AML-193 (cell line): Measurements from ENCODE around the gene TRABD2B.

Experiments used
- DNase-seq, 2 experiments: peaks; one replicate each; lab custom pipeline; 2025; lab: John Stamatoyannopoulos, UW

Gene TRABD2B

DNA sequence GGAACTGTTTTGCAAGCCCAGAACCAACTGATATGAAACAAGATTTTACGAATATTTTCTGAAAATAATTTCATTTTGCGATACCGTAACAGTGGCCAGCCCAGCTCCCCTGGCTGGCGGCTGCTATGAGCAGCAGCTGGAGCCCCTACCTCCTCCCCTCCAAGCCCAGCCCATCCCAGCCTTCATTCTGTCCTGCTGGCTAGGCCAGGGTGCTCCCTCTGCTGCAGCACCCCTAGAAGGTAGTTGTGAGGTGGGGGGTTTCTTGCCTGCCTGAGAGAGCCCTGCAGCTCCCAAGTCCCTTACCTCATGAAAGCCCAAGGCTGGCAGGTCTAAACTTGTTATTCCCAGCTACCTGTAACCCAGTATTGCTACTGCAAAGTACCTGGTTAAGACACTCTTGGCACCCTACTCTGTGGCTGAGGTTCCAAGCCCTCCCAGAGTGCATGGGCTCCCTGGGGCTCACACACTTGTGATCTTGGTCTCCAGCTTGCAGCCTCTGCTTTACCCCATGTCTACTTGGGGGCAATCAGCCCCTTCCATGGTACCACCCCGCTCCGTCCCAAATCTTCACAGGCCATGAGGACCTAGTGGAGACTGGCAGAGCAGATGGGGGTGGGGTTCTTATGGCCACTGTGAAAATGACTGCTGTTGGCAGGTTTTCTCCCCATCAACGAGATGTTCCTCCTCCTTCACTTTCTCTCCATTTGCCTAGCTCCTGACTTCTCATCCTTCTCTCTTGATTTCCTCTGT lies 239.8 kb downstream of the TRABD2B start:
- no peak for DNase-seq

DNA sequence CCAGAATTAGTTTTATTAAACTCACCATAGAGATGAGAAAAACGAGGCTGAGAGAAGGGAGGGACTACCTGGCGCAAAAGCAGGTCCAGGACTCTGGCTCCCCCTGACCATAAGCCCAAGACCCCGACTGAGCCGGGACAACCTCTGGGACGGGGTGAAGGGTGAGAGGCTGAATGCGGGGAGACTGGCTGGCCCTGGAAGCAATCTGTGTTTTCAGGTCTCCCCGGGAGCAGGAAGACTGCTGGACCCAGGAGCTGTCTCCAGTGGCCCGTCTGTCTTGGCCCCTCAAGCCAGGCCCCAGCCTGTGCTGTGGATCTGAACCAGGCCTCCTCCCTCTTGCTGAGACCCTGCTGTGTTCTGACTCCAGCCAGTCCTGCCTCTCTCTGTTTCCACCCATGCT lies 240.8 kb downstream of the TRABD2B start:
- no peak for DNase-seq

DNA sequence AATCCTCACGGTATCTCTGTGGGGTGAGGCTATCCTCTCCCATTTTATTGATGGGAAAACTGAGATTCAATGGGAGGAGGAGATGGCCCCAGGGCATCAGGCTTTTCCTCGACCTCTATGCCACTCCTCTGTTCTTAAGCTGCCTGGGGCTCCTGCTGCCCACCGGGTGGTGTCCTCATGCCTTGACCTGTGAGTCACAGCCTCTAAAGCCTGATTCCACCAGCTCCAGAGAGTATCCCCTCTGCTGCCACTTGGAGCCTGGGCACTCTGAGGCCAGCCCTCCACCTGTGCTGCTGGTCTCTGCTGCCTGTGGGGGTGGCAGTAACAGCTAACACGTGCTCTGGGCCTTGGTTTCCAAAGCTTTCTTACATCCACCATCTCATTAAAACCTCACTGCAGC lies 241.2 kb downstream of the TRABD2B start:
- DNase-seq, result no peak

DNA sequence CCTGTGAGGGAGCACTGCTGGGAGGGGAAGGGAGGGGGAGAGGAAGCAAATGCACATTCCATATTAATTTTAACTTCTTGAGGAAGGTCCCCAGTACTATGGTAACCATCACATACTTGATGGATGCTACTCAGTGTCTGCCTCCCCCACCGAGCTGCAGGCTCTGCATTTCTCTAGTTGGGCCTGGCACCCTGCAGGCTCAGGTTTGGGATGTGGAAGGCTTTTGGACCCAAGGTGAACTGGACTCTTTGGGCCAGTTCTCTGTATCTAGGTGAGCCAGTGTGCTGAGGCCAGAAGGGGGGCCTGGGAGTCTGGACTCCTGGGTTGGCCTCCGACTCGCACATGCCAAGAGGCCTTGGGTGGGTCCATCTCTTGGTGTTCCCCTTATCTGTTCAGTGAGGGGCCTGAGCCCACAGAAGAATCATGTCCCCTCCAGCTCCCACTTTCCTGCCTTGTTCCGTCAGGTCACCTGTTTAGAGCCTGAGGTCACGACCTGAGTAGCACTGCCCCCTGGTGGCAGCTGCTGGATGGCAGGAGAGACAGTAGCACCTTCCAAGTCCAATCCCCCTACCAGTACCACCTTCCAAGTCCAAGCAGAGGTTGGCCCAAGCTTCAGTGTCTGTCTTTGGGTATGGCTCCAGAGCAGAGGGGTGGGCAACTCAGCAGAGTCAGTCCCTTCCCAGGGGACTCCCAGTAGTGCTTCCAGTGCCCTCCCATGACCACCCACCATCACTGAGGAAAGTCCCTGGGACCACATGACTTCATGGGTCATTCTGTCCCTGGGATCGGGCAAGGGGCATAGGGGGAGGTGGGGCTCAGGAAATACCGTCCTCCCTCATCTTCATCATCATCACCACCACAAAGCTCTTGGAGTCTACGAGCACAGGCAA lies 241.8 kb downstream of the TRABD2B start:
- peak; percentile 2 to 32 for DNase-seq

DNA sequence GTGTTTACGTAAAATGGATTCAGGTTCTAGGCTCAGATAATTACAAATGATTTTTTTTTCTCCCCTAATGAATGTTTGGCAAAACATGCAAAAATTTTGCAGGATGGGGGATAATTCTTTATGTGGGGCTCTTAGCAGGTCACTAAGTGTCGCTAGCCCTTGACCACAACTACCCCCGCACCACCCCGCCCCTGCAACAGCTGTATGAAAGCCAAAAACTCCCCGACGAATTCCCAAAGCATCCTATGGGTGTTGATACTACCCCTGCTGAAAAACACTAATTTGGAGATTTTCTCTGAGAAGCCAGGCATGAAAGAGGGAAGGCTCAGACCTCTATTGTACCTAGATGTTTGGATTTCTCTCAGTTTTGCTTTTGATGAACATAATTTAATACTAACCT lies 243.0 kb downstream of the TRABD2B start:
- no peak for DNase-seq

DNA sequence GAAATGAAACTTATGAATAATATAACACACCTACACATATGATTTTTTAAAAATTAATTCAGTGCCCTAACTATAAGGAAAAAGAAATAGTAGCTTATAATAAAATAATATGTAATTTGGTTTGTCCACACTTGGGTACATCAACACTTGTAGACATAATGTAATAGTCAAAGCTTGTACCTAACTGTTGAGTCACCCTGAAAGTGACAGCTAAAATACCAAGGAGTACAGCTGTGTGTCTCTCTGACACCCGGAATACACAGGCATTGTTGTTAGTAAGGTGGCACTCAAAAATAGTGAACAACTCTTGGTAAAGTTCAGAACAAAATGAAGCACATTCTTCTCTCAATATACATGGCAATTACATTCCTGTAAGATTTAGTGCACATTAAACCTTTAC lies 243.4 kb downstream of the TRABD2B start:
- DNase-seq, result no peak

DNA sequence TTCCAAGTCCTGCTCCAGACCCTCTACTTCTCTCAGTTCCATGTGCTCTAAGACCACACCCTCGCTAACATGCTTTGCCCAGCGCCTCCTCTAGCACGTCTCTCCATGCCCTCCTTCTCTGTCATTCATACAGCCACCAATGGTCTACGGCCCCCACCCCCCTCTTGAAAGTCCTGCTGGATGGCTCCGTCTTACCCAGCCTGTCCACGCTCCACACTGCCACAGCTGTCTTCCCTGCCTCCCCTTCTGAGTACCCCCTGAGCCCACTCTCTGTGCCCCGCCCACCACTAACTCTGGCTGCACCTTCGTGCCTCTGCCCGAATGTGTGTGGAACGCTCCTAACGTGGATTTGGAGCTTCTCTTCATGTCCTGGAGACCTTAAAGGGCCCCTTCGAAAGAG lies 244.6 kb downstream of the TRABD2B start:
- no peak for DNase-seq

DNA sequence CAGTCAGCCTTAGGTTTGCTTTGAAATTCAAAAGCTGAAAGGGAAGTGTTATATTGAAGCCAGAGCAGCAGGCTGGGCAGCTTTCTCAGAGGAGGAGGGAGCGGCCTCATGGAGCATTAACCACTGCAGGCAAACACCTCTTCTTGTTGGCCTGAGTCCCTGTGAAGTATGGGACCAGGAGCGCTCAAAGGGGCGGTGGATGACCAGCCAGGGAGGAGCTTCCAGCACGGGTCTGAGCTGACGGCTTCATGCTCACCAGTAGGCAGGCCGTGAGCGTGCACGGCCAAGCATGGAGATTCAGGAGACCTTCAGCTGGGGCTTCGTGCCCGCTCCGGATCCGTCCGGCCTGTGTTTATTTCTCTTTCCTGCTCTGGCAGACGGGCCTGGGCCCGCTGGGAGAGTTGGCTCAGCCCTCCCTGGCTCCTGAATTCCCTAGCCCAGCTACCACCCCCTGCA lies 245.2 kb downstream of the TRABD2B start:
- no peak for DNase-seq

DNA sequence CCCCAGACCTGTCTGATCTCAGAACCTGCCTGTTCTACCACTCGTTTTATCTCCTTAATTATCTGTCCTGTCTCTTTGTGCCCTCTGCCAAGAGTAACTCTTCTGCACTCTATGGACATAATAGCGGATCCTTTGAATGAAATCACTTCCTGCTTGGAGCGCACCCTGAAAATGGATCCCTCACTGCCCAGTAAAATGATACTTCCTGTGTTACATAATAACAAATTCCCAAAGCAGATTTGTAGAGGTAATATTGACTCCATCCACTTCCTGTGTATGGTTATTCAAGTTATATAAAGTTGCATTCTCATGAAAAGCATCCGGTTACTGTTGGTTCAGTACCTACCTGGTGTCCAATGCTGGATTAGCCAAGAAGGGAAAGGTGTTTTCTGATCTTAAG lies 246.0 kb downstream of the TRABD2B start:
- no peak for DNase-seq

DNA sequence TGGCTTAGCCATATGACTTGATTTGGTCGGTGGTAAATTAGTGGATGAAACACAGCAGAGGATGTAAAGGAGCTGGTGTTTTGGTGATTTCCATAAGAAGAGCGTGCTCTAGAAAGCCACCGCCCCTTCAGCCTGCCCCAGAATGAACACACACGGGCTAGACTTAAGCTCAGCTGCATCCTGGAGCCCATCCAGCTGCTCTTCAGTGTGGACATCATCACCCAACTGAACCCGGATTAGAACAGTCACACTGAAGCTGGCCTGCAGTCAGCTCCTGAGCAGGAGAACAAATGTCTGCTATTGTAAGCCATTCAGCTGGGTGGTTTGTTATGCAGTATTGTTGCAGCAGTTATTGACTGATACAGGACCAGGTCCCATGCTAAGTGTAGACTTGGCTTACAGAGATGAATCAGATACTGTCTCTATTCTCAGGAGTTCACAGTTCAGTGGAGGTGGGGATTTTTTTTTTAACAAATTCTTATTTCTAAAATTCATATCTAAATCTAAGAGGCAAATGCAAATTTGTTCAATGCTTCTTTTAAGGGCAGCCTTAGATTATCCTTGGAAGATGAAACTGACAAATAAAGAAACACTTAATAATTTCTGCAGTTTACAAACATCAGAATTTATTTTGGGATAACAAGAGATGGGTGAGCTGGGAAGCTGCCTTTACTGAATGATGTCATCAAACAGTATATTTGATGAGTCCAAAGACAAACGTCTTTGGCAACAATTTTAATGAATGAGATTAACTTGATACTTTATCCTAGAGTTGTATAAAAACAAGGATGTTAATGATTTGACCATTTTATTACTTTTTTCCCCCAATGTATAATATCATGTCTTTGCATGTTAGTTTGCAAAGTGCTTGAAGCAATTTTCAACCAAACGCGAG lies 251.2 kb downstream of the TRABD2B start:
- no peak for DNase-seq

DNA sequence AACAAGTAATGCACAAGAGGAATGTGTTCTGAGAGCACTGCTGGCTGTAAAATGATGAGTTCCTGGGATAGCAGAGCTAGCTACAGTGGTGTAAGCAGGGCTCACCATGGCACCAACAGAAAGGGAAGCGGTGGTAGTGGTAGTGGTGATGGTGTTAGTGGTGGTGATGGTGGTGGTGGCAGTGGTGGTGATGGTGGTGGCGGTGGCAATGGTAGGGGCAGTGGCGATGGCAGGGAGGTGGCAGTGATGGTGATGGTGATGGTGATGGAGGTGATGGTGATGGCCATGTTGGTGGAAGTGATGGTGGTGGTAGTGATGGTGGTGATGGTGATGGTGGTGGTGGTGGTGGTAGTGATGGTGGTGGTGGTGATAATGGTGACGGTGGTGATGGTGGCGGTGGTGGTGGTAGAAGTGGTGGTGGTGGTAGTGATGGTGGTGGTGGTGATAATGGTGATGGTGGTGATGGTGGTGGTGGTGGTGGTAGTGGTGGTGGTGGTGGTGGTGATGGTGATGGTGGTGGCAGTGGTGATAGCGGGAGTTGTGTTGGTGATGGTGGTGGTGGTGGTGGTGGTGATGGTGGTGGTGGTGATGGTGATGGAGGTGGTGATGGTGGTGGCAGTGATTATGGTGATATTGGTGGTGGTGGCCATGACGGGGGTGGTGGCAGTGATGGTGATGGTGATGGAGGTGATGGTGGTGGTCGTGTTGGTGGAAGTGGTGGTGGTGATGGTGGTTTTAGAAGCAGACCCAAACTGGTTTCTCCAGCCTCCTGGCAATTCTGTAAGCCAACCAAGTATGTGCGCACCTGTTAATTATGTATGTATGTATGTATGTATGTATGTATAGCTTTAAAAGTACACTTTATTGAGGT lies 254.1 kb downstream of the TRABD2B start:
- no peak for DNase-seq

DNA sequence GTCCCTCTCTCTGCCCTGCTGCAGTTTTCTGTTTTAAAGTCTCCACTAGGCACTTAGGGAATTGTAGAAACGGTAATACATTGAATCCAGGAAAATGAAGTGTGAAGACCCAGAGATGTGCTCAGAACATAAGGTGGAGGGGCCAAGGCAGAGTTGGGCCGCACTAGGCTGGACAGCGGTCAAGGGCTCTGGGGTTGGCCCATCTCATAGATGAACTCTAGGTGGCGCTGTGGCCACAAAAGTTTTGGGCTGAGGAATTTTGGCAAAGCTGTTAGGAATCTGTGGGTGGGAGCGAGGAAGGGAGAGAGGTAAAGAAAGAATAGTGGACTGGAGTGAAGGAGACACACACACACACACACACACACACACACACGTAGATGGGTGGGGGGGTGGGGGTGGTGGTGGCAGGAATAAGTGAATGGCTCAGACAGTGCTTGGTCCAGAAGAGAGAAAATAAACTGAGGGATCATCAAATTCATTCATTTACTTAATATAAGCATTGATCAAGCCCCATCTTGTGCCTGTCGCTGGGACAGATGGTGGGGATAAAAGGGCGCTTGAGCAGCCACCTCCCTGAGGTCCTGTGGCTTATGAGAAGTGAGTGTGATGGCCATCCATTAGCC lies 258.5 kb downstream of the TRABD2B start:
- peak; percentile 2 to 11 for DNase-seq

DNA sequence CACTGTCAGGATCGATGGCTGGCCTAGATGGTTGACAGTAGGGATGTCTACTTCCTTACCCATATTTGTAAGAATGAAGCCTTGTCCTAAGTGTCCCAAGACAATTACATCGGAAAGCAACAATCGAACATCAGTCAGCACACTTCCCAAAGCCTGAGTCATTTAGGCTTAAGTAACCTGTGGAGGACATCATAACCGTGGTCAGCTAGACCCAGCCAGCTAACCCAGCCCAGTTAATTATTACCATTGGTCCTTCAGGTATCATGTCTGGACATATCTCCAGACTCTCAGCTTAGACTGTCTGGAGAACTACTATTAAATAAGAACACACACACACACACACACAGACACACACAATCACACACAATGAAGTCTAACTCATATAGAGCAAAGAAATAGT lies 264.7 kb downstream of the TRABD2B start:
- no peak for DNase-seq

DNA sequence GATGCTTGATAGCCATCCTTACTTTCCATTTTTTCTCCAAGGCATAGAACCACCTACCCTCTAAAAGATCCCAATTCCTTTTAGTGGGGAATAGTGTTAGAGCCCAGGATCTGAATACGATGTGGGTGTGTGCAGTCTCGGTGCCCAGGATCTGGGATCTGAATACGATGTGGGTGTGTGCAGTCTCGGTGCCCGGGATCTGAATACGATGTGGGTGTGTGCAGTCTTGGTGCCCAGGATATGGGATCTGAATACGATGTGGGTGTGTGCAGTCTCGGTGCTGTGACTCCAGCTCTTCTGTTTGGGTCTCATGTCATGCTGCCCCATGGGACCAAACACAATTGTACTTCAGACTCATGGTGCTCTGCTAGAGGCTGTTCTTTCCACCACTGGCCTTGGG lies 265.5 kb downstream of the TRABD2B start:
- no peak for DNase-seq

DNA sequence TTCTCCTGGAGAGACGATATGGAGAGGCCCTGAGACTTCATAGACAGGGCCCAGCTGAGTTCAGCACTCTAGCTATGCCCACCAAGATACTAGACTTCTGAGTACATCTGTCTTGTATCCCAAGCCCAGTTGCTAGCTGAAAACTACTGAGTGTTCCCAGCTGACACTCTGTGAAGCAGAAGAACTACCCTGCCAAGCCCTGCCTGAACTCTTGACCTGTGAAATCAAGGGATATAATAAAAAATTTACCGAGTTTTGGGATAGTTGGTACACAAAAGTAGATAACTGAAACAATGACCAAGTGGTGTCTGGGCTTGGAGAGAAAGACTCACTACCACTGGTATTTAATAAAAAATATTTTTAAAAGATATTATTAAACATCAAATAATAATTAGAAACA lies 267.5 kb downstream of the TRABD2B start:
- DNase-seq, result no peak

DNA sequence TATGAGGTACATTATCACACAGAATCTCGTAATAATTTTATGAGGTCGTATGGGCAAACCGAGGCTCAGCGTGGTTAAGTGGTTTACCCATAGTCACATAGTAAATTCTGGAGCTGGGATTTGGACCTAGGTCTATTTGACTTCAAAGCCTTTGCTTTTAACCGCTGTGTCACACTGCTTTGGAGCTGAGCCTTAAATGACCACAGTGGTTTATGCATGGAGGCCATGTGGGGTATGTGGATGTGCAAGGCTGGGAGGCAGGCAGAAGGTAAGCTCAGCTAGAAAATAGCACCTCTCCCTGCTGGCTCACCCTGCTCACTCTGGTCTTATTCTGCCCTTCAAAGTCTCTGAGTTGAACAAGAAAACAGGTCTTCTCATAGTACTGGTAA lies 269.5 kb downstream of the TRABD2B start:
- no peak for DNase-seq

DNA sequence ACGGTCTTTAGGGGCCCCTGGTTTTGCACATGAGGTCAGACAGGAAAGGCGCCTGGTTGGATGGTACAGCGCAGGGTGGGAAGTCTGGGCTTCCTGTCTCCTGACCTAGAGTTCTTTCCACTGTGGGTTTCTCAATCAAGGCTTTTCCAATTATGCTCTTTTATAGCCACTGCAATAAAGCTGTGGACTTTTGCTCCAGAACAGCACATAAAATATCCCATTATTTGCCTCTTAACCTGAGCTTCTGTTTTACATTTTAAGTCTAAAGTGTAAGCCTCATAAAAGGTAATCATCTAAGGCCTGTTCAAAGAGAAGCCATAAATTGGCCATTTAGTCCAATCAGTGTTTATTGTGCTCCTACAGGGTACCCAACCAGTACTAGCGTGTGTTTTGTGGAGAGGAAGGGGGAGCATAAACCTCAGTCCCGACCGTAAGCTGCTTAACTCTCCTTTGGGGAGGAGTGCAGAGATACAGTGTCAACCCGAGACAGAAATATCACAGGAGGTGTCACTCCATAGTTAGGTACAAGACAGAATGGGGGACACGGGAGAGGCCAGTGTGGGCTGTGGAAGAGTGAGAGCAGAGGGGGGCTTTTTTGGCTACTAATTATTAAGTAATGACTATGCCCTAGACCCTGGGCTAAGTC lies 270.0 kb downstream of the TRABD2B start:
- no peak for DNase-seq

DNA sequence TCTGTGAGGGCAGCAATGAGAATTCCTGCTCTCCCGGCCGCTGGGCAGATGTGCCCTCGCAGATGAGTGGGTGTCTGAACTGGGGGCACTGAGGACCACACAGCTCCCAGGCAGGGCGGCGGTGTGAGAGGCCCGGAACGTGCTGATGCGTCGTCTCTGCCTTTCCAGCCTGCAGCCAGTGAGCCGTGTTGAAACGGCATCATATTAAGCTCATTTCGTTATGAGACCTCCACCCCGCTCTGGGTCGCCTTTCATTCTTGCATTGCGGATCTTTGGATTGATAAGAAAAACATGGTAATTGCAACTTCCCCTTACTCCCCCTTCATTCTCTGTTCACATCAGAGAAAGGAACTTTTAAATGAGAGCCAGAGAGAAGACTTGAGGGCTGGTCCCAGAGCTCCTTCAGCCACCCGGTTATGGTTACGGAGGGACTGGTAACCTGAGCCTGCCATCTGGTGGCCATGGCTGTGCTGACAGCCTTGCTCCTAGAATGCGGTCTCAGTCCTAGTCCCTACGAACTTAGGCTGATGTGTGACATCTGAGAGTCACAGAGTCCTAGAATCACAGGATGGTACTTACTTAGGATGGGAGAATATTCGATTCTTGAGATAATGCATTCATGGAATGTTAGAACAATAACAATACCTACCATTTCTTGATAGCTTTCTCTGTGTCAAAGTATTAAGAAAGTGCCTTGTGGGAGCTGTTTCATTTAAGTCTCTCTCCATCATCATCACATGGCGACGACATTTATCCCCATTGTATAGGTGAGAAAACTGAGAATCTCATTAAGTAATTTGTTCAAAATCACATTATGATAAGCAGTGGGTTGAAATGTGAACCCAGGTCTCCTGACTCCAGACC lies 271.0 kb downstream of the TRABD2B start:
- peak; percentile 42 to 68 for DNase-seq

DNA sequence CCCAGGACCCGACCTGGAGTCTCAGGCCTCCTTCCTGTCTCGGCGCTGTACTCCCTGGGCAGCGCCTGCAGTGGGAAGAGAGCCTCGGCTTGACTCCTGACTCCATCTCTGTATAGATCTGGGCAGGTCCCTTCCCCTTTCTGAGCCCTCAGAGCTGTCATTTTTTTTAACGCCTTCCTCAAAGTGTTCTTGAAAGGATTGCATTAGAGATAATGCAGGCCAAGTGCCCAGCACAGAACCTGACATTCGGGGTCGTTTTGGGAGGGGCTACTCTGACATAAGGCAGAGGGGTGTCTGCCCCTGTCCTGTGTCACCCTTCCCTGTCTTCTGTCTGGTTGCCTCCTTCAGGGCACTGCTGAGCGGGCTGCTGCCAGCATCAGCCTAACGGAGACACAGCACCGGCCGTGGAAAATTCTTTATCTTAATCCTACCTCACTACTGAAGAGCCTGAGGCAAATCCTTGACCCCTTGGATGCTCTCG lies 271.6 kb downstream of the TRABD2B start:
- no peak for DNase-seq
